ENCODE data around the gene SYT14.

- TF ChIP-seq CTCF (IDR thresholded peaks at IDR 0.05), result no peak
- TF ChIP-seq ATF3 (CRISPR knock-in tag; conservative IDR thresholded peaks at IDR 0.05), result no peak
- no peak for TF ChIP-seq PREB (CRISPR knock-in tag; IDR thresholded peaks at IDR 0.05; ENCODE audit: borderline replicate concordance)
- TF ChIP-seq MYBL2 (CRISPR knock-in tag; IDR thresholded peaks at IDR 0.05), result no peak
- TF ChIP-seq JAZF1 (CRISPR knock-in tag; IDR thresholded peaks at IDR 0.05), result no peak
Observed at GRCh38 chr1:210159211-210159610, 221.2 kb downstream of the SYT14 start.

Data from WTC11 (cell line).